ENCODE data around the gene SLC9A9. TPM values are rescaled to one million over a fixed set of nuclear protein-coding genes. Genes with fewer than 3 reads are reported as not detected.

SLC9A9 gene
- total and polyA plus RNA-seq, 2 donors (not counting 1 experiment from before 2014, with no cell fraction given), result 14.3 to 74.0 TPM

DNA sequence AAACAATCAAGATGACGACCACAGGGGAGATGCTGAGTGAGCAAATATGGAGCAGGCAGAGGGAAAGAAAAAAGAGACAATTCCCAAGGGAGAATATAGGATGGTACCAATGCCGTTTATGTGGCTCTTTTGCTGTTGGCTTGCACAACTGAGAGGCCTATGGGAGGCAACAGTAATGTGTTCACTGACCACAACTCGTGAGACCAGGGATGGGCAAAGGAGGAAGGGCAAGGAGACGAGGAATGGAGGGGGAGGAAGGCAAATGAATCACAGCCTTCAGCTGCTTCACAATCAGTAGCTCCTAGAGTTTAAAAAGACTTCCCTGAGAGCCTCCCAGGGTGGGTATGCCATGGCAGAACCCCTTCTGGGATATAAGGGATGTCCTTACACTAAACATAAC lies 131.5 kb downstream of the SLC9A9 start:
- Histone ChIP-seq H2AFZ (ENCODE audit: low read length) (no peak overlapping the region), H3K79me2 (ENCODE audit: control insufficient read depth, insufficient read depth, low read length) (no peaks in the 10 kb centered on the region), H3K9ac (ENCODE audit: insufficient read depth, low read length) (no peak overlapping the region), H4K20me1 (ENCODE audit: control insufficient read depth, extremely low read depth, insufficient read depth, low read length) (no peaks in the 10 kb centered on the region), H3K27me3 (ENCODE audit: control insufficient read depth, insufficient read depth, low read length) (no peaks in the 10 kb centered on the region), H3K27ac (ENCODE audit: insufficient read depth, low read length) (no peak overlapping the region), H3K4me2 (ENCODE audit: extremely low read depth, insufficient read depth, low read length) (no peak overlapping the region), H3K9me3 (ENCODE audit: control insufficient read depth, insufficient read depth, low read depth, low read length) (no peaks in the 10 kb centered on the region), H3K36me3 (ENCODE audit: control insufficient read depth, insufficient read depth, low read length) (no peaks in the 10 kb centered on the region), H3K4me3 (replicated peaks in 1 of 4; ENCODE audit: control extremely low read depth in 1 of 4, insufficient read depth in 1 of 4, low read depth in 3 of 4, low read length in 4 of 4) (no peak overlapping the region), H3K4me1 (ENCODE audit: control insufficient read depth, extremely low read depth, insufficient read depth, low read length) (no peaks in the 10 kb centered on the region)
- peak in 1 of 2 donors; percentile 4 for DNase-seq (ENCODE audit: low read depth in 2 of 2)
- TF ChIP-seq, protein P1, sequence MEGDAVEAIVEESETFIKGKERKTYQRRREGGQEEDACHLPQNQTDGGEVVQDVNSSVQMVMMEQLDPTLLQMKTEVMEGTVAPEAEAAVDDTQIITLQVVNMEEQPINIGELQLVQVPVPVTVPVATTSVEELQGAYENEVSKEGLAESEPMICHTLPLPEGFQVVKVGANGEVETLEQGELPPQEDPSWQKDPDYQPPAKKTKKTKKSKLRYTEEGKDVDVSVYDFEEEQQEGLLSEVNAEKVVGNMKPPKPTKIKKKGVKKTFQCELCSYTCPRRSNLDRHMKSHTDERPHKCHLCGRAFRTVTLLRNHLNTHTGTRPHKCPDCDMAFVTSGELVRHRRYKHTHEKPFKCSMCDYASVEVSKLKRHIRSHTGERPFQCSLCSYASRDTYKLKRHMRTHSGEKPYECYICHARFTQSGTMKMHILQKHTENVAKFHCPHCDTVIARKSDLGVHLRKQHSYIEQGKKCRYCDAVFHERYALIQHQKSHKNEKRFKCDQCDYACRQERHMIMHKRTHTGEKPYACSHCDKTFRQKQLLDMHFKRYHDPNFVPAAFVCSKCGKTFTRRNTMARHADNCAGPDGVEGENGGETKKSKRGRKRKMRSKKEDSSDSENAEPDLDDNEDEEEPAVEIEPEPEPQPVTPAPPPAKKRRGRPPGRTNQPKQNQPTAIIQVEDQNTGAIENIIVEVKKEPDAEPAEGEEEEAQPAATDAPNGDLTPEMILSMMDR (conservative IDR thresholded peaks at IDR 0.05 in 1 of 2, IDR thresholded peaks at IDR 0.05 in 1 of 2; ENCODE audit: low read depth in 1 of 2, low read length in 2 of 2), result no peak
- TF ChIP-seq EZH2 (IDR thresholded peaks at IDR 0.05; ENCODE audit: low read length, missing control alignments), result no peak

DNA sequence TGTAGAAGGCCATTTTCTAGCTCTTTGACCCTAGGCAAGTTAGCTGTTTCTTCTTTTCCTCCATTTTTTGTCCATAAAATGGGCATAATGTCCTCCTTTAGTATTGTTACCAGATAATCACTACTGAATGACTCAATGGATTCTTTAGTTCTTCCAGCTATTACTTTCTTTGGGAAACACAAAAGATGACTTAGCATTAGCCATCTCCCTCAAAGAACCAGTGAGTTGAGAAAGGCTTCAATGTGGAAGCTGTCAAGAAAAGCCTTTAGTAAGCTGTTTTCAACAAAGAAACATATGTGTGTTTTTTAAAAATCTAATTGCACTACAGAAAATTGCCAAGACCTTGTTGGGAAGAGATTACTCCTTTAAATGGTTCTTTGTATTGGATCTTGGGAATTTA lies 135.7 kb downstream of the SLC9A9 start:
- Histone ChIP-seq H3K9ac (ENCODE audit: insufficient read depth, low read length) (no peak overlapping the region), H3K4me3 (replicated peaks in 1 of 4; ENCODE audit: control extremely low read depth in 1 of 4, insufficient read depth in 1 of 4, low read depth in 3 of 4, low read length in 4 of 4) (no peak overlapping the region), H3K27me3 (ENCODE audit: control insufficient read depth, insufficient read depth, low read length) (no peaks in the 10 kb centered on the region), H3K36me3 (ENCODE audit: control insufficient read depth, insufficient read depth, low read length) (no peaks in the 10 kb centered on the region), H4K20me1 (ENCODE audit: control insufficient read depth, extremely low read depth, insufficient read depth, low read length) (no peaks in the 10 kb centered on the region), H2AFZ (ENCODE audit: low read length) (no peak overlapping the region), H3K4me1 (ENCODE audit: control insufficient read depth, extremely low read depth, insufficient read depth, low read length) (no peaks in the 10 kb centered on the region), H3K27ac (ENCODE audit: insufficient read depth, low read length) (no peak overlapping the region), H3K79me2 (ENCODE audit: control insufficient read depth, insufficient read depth, low read length) (no peaks in the 10 kb centered on the region), H3K9me3 (ENCODE audit: control insufficient read depth, insufficient read depth, low read depth, low read length) (no peaks in the 10 kb centered on the region), H3K4me2 (ENCODE audit: extremely low read depth, insufficient read depth, low read length) (no peak overlapping the region)
- TF ChIP-seq, protein P1 (conservative IDR thresholded peaks at IDR 0.05 in 1 of 2, IDR thresholded peaks at IDR 0.05 in 1 of 2; ENCODE audit: low read depth in 1 of 2, low read length in 2 of 2), result no peak
- no peak for DNase-seq (ENCODE audit: low read depth in 2 of 2)

DNA sequence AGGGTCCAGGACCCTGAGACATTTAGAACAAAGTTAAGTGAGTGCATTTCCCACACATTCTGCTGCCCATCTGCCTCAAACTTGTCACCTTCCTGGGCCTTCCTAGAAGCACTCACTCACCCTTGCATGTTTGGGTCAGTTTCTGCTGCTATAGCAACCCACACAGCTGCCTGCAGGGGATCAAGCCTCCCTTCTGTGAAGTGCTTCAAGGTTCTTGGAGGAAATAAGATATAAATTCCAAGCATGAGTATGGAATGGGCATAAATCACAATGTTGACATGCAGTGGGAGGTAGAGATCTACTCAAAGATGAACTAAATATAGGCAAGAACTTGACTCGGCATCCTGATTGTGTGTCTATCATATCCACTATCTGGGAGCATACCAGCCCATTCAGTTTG lies 140.4 kb downstream of the SLC9A9 start:
- Histone ChIP-seq H3K4me2 (ENCODE audit: extremely low read depth, insufficient read depth, low read length) (no peak overlapping the region), H4K20me1 (ENCODE audit: control insufficient read depth, extremely low read depth, insufficient read depth, low read length) (no peaks in the 10 kb centered on the region), H3K9me3 (ENCODE audit: control insufficient read depth, insufficient read depth, low read depth, low read length) (no peaks in the 10 kb centered on the region), H3K79me2 (ENCODE audit: control insufficient read depth, insufficient read depth, low read length) (no peaks in the 10 kb centered on the region), H3K27me3 (ENCODE audit: control insufficient read depth, insufficient read depth, low read length) (no peaks in the 10 kb centered on the region), H3K27ac (ENCODE audit: insufficient read depth, low read length) (no peak overlapping the region), H3K4me1 (ENCODE audit: control insufficient read depth, extremely low read depth, insufficient read depth, low read length) (no peaks in the 10 kb centered on the region), H3K4me3 (replicated peaks in 1 of 4; ENCODE audit: control extremely low read depth in 1 of 4, insufficient read depth in 1 of 4, low read depth in 3 of 4, low read length in 4 of 4) (no peak overlapping the region), H2AFZ (ENCODE audit: low read length) (no peak overlapping the region), H3K36me3 (ENCODE audit: control insufficient read depth, insufficient read depth, low read length) (no peaks in the 10 kb centered on the region), H3K9ac (ENCODE audit: insufficient read depth, low read length) (no peak overlapping the region)
- DNase-seq (ENCODE audit: low read depth in 2 of 2), result peak in 1 of 2 donors; percentile 27
- TF ChIP-seq, protein P1 (conservative IDR thresholded peaks at IDR 0.05 in 1 of 2, IDR thresholded peaks at IDR 0.05 in 1 of 2; ENCODE audit: low read depth in 1 of 2, low read length in 2 of 2), result no peak

Data from fibroblast of lung (primary cell).